ENCODE measurements around the gene CLEC7A. TPM values are rescaled to one million over a fixed set of nuclear protein-coding genes. Genes with fewer than 3 reads are reported as not detected.

The CLEC7A gene
- total RNA-seq, result 10.8 TPM

- no peak for DNase-seq (ENCODE audit: low spot score)
These were observed at the start of gene CLEC7A for GRCh38 chr12:10130042-10130441. TSS of gene CLEC7A (minus strand) at chr12:10130199. CDS start at chr12:10130082, 117 bp downstream.

DNA sequence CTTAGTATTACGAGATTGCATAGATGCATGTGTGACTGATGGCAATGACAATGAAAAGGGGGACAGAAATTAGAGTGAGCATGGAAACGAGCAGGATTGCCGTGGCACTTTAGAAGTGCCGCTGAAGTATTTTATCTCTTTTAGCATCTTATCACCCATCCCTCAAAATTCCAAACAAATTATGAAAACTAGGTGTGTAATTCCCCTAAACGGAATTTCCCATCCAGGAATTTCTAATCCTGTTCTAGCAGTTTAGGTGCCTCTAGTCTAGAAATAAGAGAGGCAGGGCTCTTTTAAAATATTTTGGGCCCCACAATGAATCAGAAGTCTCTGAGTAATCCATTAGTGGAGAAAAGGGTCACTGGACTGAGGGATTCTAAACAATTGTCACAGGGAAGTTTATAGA is 49.8 kb upstream of the CLEC7A start:
- no peak for DNase-seq (ENCODE audit: low spot score)

GRCh38 chr12:10178821-10179220 is 48.8 kb upstream of the CLEC7A start, which contains the start of gene TMEM52B:
TSS of gene TMEM52B (plus strand) at chr12:10179032. CDS start at chr12:10179575, 543 bp downstream.
- DNase-seq (ENCODE audit: low spot score), result no peak

DNA sequence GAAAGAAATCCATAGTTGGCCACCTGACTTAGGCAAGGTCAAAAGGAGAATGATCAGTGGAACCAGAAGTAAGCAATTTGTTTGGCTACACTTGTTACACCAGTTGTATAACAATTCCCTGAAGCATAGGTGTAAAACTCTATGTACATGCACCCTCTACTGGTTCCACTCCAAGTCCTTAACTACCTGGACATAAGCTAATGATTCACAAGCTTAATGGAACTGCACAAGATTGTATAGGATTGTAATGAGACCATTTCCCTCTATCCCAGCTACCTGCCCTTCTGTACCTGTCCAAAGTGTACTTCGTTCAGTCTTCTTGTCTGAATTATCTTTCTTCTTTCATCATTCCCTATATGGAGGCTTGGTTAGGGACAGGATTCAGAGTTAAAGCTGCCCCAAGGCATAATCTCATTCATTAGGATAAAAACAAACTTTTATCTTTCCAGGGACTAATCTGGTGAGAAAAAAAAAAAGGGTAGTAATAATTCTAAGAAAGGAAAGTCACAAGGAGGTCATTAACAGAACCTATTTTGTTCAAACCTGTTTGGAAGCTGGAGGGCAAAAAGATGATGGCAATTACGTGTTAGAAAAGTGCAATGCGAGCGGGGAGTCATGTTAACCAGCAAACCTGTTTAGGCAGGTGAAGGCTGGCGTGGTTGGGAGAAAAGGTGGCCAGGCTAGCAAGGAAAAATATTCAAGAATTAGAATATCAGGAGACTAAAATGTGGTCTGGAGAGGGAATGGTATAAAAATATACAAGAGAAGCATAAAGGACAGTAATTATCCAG is 46.0 kb upstream of the CLEC7A start:
- no peak for DNase-seq (ENCODE audit: low spot score)

DNA sequence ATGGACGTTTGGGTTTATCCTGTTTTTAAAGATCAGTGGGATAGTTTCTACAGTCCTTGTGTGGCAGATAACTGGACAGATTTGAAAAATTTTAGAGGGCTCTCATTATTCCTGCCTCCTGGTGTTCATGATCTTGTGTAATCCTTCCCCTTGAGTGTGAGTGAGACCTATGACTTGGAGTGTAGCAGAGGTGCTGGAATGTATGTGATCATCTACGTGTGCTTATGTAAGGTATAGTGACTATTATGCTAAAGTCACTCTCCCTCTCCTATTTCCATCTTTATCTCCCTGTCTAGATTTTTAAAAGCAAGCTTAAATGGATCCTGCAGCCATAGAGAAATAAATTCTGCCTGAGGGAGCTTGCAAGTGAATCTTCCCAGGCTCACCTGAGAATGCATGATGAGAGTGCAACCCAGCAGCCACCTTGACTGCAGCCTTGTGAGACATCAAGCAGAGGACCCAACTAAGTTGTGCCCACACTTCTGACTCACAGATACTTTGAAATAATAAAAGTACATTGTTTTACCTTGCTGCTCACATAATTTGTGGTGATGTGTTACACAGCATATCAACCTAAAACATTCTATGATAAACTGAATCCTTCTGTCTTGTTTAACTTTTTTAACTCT is 45.1 kb upstream of the CLEC7A start:
- DNase-seq (ENCODE audit: low spot score), result no peak

DNA sequence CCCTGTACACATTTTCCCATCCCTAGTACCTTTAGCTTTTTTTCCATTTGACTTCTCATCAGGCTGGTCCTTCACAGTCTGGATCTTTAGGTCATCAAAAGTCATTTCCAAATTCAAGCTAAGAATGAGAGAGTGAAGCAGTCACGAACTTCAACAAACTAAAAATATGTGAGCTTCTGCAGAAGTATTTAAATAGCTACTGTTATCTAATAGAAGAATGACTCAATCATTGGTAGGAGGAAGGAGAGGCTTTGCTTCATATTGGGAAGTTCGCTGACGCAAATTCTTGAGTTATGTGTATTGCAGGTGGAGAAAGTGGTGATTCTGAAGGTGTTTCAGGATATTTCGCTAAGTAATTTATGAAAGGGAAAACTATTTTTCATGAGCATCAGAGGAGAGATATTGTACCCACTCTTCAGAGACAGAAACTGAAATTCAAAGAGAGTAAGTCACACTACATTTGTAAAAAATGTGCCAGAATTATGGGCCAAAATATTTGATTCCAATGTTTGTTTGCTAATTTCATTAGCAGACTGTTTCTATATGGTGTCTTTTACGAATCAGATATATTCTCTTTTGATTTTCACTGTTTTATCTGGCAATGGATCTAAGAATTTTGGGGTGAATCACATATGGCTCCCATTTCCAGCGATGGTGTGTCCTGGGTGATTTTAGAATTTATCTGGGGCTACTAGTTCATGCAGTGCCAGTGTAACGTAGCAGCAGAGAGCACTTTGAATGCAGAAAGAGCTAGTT is 42.2 kb upstream of the CLEC7A start, which contains the start of gene OLR1:
OLR1 (minus strand) TSS at position 160 of the 756 bp plus-strand sequence; CDS start at position 105, 55 bp downstream.
- no peak for DNase-seq (ENCODE audit: low spot score)

DNA sequence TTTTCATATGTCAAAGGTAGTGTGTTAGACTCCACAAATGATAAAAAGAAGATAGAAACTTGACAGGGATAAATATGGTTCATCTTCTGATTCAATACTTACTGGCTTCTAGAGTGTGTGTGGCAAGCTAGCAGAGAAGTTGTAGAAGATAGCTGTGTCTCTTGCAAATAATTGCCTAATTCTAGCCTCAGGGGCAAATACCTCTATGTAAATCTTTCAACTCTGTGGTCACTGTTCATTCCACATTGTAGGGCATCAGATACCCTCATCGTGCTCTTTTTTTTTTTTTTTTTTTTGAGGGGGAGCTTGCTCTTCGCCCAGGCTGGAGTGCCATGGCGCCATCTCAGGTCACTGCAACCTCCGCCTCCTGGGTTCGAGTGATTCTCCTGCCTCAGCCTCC is 40.2 kb upstream of the CLEC7A start:
- no peak for DNase-seq (ENCODE audit: low spot score)

DNA sequence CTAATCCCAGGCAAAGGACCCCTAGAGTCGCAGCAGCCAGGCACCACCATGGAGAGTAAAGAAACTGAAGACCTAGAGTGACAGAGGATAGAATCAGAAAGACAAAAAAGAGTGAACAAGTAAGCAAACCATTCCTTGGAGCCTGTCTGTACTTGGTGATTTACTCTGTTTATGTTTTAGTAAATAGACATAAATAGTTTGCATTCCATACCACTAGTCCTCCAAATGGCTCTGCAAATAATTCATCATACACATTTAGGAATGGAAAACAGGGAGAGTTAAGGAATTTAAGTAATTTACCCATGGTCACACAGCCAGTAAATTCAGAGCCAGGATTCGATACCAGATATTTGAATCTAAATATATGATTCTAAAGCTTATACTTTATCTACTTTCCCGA is 39.1 kb upstream of the CLEC7A start:
- DNase-seq (ENCODE audit: low spot score), result no peak

DNA sequence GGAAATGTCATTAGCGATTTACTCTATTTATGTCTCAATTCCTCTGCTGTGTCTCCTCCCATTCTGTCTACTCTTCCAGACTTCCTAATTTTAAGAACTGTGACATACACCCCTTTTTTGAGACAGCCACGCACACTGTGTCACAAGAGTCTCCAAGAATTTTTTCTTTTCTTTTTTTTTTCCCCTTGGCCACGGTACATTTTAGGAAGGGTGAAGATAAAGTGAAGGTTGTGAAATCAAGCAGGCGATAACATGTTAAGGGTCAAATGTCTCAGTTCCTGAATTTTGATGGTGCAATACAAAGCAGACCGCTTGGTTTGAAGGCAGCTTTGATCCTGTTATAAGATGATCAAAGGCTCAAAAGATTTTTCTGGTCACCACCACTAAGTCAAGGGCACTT is 37.6 kb upstream of the CLEC7A start:
- no peak for DNase-seq (ENCODE audit: low spot score)

DNA sequence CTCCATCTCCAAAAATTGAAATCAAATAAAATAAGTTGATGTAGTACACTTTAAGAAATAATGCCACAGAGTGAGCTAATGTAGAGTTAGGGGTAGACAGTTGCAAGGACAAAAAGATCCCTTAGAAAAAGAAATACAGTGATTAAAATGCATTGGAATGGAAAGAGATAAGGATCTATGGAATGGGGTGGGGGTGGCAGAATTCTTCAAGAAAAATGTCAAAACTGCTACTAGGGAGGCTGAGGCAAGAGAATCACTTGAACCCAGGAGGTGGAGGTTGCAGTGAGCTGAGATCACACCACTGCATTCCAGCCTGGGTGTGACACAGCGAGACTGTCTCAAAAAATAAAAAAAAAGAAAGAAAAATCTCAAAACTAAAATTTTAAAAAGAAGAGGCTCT is 35.4 kb upstream of the CLEC7A start:
- DNase-seq (ENCODE audit: low spot score), result no peak

DNA sequence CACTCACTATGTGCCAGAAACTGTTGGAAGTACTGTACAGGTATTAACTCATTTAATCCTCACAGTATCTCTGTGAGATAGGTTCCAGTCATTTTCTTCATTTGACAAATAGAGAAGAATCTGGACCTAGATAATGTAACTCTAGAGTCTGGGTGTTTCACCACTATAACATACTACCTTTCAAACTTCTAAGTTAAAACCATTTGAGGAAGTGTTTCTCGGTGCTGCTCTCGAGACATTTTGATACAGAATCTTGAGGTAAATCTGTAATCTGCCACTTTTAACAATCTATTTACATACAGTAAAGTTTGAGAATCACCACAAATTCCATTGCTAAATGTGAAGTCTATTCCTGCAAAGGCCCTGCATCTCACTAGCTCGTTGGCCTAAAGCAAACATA is 33.1 kb upstream of the CLEC7A start:
- no peak for DNase-seq (ENCODE audit: low spot score)

DNA sequence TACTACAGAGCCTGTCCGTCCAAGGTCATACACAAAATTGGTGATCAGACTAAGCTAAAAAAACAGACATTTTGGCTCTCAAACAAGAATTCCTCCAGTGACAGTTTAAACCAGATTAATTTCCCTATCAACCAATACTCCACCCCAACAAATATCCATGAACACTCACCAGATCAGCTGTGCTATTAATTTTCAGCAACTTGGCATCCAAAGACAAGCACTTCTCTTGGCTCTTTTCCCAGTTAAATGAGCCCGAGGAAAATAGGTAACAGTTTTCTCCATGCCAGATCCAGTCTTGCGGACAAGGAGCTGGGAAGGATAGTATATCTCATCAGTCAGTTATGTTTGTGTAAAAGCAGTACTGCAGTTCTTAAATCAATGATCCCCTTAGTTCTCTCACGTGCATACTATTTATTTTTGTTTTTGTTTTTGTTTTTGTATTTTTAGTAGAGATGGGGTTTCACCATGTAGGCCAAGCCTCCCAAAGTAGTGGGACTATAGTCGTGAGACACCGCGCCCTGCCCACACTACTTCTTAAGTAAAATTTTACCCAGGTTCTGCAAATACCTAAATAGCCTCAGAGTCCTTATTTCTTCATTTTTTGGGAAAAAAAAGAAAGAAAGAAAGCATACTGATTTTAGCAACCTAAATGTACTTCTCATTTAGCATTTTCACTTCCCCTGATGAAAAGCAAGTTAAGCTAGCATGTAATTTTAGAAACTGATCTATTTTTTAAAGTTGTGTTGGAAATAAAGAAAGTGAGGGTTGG is 30.8 kb upstream of the CLEC7A start:
- no peak for DNase-seq (ENCODE audit: low spot score)

- DNase-seq (ENCODE audit: low spot score), result no peak
These were observed 29.3 kb upstream of the CLEC7A start for GRCh38 chr12:10159280-10159679.

GRCh38 chr12:10158406-10158805 is 28.4 kb upstream of the CLEC7A start:
- DNase-seq (ENCODE audit: low spot score), result no peak

DNA sequence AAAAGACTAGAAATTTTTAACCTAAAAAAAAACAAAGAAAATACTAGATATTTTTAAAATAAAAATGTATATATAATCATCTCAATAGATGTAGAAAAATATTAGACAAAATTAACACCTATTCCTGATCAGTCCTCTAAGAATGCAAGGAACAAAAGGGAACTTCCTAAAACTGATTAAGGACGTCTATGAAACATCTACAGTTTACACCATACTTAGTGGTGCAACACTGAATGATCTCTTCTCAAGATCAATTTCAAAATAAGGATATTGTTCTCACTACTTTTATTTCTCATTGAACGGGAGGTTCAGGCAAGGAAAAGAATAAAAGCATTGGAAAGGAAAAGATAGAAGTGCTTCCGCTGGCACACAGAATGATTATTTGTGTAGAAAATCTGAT is 26.0 kb upstream of the CLEC7A start:
- DNase-seq (ENCODE audit: low spot score), result no peak

DNA sequence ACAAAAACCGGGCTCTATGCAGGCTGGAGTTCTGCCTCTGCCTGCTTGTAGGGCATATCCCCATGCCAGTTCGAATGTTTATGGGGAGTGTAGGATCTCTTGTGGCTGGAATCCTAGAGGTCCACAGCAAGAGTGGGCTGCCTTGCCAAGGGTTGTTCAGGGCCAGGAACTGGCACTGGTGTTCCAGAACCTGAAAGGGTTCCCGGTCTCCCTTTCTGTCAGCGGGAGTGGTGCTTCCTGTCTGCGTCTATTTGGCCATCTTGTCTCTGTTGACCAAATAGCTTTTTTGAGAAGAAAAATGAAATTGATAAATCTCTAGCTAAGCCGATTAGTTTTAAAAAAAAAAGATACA is 24.1 kb upstream of the CLEC7A start:
- no peak for DNase-seq (ENCODE audit: low spot score)

DNA sequence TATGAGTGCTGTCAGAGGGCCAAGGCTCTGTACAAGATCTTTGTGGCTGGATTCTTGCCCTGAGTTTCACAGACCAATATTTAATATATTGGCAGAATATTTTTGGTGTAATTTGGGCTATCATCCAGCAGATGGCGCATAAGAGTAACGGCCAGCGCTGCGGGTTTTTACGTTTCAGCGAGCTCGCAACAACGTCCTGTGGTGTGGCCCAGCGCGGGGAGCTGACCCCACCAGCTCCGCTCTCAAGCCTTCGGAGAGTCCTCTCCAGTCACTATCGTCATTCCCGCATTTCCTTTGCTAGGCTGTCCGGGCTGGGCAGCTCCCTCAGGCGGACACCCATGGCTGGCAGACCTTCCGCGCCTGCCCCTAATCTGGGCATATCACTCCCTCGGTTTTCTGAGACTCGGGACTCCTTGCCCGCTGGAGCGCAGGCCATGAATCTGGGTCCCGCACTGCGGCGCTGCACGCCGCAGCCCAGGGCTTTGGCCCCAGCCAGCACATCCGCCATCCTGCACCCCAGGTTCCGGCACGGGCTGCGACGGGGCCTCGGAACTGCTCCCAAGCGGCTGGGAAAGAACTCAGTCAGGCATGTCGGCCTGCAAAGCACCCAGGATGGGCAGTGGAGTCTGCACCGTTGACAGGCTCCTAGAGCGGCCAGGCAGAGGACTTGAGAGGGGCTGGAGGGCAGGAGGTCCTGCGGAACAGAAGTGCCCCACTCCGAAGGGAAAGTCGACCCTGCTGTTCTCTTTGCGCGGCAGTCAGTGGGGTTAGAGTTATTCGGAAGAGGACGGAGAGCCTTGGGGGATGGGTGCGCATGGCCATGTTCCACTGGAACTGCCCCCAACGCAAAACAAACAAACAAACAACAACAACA is 23.5 kb upstream of the CLEC7A start:
- peak; percentile 63 for DNase-seq (ENCODE audit: low spot score)

- no peak for DNase-seq (ENCODE audit: low spot score)
These were observed 21.6 kb upstream of the CLEC7A start for GRCh38 chr12:10151621-10152020.

DNA sequence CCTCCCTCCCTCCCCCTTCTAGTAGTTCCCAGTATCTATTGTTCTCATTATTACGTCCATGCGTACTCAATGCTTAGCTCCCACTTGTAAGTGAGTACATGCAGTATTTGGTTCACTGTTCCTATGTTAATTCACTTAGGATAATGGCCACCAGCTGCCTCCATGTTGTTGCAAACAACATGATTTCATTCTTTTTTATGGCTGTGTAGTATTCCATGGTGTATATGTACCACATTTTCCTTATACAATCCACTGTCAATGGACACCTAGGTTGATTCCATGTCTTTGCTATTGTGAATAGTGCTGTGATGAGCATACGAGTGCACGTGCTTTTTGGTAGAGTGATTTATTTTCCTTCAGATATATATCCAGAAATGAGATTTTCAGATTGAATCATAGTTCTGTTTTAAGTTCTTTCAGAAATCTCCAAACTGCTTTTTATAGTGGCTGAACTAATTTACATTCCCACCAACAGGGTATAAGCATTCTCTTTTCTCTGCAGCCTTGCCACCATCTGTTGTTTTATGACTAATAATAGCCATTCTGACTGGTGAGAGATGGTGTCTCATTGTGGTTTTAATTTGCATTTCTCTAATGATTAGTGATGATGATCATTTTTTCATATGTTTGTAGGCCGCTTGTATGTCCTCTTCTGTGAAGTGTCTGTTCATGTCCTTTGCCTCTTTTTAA is 17.9 kb upstream of the CLEC7A start:
- no peak for DNase-seq (ENCODE audit: low spot score)

DNA sequence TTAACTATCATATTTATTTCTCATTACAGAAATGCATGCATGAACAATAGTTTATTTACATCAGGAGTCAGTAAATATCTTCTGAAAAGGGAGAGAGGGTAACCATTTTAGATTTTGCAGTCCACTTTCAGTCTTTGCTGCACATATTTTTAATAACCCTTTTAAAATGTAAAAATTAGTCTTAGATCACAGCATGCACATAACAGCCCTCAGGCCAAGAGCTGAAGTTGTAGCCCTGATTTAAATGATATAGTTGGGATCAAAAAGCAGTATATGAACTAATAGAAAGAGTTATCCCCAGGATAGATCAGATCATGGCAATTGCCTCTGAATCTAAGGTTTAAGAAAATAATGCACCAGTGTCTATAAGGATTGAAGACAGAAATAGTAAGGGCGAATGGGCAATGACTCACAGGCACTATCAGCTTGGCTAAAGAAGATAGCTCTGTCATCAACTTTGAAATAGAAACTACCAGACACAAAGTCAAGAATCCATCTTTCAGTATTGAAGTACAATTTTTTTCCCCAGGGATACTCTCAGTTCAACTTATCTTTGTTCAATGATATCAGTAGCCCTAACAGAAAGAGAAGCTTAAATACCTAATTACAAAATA is 13.1 kb upstream of the CLEC7A start:
- no peak for DNase-seq (ENCODE audit: low spot score)

Data from mucosa of gallbladder (tissue), 1 donor.